Astrocyte of the spinal cord (primary cell): Measurements from ENCODE around the gene ADGRD1.

Experiments
- DNase-seq: peaks from one replicate; pipeline ENCODE4 v3.0.0; 2011; ENCODE audit warnings: low read depth, low spot score
- H3K4me3 ChIP-seq: 2 replicates; pipeline ENCODE4 v1.5.1; 2011; ENCODE audit warnings: low read depth, mild to moderate bottlenecking, low read length, moderate library complexity
- in situ Hi-C: cut with HindIII; loops from 2 replicates; pipeline ENCODE4 v1.10.0; 2017; ENCODE audit warnings: low sequenced_read_pairs
- TF ChIP-seq, protein P1 (sequence below): IDR thresholded peaks from 2 replicates; pipeline ENCODE4 v1.5.1; 2012; ENCODE audit warnings: low read depth, mild to moderate bottlenecking, low read length, inconsistent platforms

Gene ADGRD1

DNA sequence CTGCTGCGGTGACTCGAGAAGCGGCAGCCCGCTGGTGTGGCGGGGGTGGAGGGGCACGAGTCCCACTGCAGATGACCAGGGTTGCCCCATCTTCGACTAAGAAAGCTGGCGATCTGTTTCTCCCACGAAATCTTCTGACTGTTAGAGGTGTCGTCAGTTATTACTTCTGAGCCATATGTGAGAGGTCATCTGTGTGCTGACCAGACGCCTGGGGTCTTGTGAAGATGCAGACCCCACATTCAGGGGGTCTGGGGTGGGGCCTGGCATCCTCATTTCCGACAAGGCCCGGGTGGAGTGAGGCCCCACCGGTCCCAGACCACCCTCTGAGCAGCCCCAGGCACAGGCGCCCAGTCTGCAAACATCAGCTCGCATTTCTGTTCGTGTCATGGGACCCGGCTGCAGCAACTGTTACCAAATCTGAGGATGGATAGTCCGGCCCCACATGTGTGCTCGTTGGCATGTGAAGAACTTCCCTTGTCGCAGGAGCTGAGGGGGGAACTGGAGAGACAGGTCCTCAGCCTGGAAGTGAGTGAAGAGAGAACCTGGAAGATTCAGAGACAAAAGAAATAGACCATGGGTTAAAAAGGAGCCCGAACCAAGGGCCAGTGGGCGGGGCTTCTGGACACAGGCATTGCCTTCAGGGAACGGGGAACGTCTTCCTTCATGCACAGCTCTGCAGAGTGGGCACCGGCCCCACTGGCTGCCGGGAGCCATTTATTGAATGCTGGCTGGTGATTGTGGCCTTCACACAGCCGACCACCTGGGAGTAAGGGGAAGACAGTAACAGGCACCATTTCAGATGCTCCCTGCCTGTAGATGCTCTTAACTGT is 135.2 kb downstream of the ADGRD1 start:
- DNase-seq: no peak
- TF ChIP-seq, protein P1, sequence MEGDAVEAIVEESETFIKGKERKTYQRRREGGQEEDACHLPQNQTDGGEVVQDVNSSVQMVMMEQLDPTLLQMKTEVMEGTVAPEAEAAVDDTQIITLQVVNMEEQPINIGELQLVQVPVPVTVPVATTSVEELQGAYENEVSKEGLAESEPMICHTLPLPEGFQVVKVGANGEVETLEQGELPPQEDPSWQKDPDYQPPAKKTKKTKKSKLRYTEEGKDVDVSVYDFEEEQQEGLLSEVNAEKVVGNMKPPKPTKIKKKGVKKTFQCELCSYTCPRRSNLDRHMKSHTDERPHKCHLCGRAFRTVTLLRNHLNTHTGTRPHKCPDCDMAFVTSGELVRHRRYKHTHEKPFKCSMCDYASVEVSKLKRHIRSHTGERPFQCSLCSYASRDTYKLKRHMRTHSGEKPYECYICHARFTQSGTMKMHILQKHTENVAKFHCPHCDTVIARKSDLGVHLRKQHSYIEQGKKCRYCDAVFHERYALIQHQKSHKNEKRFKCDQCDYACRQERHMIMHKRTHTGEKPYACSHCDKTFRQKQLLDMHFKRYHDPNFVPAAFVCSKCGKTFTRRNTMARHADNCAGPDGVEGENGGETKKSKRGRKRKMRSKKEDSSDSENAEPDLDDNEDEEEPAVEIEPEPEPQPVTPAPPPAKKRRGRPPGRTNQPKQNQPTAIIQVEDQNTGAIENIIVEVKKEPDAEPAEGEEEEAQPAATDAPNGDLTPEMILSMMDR: no peak
- in situ Hi-C loops: no loop called here
- no peak overlapping the region for H3K4me3 ChIP-seq

DNA sequence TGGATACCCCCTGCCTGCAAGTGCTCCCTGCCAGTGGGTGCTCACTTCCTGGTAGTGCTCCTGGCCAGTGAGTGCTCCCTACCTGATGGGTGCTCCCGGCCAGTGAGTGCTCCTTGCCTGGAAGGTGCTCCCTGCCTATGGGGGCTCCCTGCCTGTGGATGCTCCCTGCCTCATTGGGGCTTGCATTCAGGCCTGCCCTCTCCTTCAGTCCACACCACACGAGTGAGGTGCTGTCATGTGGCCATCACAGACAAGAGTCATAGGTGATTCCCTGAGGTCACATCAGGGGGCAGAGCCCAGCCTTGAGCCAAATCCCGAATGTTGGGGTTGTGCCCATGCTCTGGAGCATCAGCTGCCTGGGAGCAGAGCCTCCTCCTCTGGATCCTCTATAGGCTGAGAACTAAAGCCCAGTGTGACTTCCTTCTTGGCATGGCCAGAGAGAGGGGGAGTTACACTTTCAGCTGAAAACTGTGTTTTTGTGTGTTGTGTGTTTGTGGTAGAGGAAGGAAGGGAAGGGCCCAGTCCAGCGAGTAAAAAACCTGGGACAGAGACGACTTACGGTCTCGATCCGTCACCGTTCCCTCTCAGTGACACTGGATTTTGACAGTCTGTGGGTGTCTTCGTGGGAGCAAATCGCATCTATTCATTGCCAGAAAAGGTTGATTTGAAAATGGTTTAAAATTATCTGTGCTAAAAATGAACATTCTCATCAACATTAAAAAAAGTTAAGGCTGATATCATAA is 136.0 kb downstream of the ADGRD1 start:
- no peak for DNase-seq
- TF ChIP-seq, protein P1: no peak
- in situ Hi-C loops: no loop called here
- H3K4me3 ChIP-seq: no peak overlapping the region

DNA sequence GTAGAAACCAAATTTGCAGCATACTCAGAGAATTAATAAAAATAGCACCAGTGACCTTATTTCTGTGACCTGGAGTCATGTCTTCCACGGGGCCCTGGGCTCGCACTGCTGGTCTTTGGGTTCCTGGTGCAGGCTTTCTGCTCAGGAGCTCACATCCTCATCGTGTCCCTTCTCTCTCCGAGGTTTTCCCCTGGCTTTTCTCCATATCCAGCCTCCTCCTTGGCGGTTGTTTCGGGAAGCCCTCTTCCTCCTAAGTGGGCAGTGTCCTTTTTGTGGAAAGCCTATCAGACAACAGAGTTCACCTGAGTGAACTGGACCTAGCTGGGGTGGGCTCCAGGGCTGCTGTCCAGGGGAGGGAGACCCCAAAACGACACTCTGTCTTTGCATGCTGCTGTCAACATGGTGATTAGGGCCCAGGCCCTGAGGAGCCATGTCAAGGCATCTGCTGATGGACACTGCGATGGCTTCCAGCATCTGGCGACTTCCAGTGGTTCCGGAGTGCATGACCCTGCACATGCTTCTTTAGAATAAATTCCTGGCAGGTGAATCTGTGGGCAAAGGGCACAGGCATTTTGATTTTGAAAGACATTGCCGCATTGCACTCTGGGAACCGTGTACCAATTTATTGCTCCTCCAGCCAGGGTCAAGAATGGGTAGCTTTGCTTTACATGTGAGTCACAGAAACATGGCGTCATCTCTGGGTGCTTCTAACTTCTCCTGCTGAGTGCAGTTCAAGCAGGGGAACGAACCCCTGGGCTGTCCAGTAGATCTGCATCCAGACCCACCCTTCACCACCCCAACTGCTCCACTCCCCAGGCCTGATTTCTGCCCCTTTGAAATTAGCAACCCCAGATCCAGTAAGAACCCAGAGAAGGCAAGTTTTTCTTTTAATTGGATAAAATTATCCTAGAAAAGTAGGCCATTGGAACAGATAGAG is 136.8 kb downstream of the ADGRD1 start:
- TF ChIP-seq, protein P1: no peak
- H3K4me3 ChIP-seq: no peak overlapping the region
- in situ Hi-C loops: no loop called here
- no peak for DNase-seq

DNA sequence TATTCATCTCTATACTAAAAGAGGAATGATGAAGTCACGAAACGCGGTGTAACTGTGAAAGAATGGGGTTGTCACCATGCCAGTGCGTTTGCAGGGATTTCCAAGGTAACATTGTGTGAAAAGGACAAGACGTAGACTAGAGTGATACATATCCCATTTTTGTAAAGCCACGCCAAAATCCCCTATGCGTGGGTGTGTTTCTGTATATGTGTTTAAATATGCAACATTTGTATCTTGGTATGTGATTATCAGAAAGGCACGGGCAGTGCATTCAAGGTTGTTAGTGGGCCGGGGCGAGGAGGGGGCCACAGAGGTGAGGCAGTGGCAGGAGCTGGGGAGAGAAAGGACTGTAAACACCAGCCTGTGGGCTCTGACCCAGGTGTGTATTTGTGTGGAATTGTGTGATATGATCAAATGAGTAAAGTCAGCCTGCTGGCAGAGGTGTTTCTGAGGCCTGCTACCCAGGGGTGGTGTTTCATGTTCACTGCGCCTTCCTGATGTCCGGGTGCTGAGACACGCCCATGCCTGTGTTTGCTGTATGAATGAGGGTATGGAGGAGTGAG is 137.8 kb downstream of the ADGRD1 start:
- TF ChIP-seq, protein P1: no peak
- no peak for DNase-seq
- no peak overlapping the region for H3K4me3 ChIP-seq
- in situ Hi-C loops: no loop called here

DNA sequence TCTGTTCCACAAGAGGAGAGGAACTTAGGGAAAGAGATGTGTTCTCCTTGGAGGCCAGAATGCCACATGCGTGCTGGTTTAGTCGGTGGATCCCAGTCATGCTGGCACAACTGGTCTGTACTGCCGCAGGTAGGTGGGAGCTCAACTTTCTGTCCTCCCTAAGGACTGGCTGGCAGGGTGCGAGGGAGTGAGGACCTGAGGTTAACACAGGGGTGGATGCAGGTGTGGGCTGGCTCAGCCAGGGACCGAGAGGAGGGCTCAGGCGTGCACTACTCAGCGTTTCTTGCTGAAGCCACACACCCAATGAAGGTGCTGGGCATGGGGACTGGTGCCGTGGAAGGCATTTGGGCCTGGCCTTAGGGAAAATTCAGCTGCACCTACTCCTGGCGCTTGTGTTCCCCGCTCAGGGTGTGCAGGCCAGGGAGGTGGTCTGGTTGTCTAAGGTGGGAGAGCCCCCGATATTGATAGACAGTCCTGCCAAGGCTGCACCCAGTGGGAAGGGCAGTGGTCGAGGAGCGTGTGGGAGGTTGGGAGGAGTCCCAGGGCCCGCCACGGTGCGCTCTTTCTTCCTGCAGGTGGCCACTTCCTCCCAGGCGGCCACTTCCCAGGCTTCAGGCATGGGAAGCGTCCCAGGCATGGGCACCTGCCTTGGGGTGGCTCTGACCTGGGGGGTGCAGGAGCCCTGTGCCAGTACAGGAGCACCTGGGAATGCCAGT is 138.4 kb downstream of the ADGRD1 start:
- no peak overlapping the region for H3K4me3 ChIP-seq
- TF ChIP-seq, protein P1: no peak
- in situ Hi-C loops: no loop called here
- DNase-seq: no peak
